ENCODE results near the gene ID3. TPM values are rescaled to one million over a fixed set of nuclear protein-coding genes. Genes with fewer than 3 reads are reported as not detected.

The ID3 gene
- polyA plus RNA-seq, 3 donors: 1.1 to 31.1 (median 2.5) TPM

DNA sequence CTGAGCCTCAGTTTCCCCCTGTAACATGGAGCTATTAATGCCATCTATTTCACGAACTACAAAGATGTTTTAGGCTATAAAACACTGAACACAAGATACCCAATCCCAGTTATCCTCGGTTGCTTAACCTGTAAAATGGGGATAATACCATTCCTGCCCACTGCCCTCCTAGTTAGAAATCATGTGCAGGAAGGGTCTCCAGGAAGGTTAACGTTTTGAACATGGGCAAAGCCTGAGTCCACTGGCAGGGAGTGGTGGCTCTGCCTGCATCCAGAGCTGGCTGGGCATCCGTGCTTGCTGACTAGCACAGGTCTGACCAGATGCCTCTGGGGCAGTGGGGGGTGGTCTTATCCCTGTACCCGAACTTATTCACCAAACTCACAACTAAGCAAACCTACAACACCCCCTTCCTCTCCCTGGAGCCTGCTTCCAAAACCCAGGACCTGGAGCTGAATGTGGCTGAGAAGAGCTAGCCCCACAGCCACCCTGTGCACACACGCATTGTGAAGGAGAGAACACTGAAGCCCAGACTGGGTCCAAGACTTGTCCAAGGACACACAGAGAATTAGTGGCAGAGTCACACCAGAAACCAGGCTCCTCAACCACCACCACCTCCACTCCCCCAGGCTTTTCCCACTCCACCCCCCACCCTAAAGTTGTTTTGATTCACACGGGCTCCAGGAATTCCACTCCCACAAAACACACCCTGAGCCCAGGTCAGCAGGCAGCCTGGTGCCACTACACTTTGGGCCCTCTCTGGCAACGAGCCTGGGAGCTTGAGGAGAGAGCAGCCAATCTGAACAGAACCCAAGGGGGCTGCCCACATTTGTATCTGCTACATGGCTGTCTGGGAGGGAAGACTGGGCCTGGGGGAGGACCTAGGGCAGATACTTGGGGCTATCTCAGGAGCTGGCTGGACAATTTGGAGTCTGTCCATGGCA is 29.9 kb downstream of the ID3 start:
- no peaks in the 10 kb centered on the region for H3K9me3 ChIP-seq (replicated peaks in 1 of 2; ENCODE audit: control insufficient read depth in 1 of 2, insufficient read depth in 1 of 2, low read length in 2 of 2)
- peaks cover 73% of the 10 kb centered on the region for H3K79me2 ChIP-seq (ENCODE audit: insufficient read depth, low read length)
- peak overlapping the region; percentile 39 to 93 (median 87) for H3K4me3 ChIP-seq (replicated peaks in 1 of 3; ENCODE audit: low read depth in 2 of 3, low read length in 3 of 3)
- peaks cover 94 to 99% of the 10 kb centered on the region in 2 donors for H3K4me1 ChIP-seq (ENCODE audit: control insufficient read depth in 1 of 2, insufficient read depth in 2 of 2, low read length in 2 of 2)
- H3K27me3 Mint-ChIP-seq (ENCODE audit: low read depth in 3 of 3): peaks cover 0 to 4% (median 0%) of the 10 kb centered on the region in 3 donors
- DNase-seq: no peak
- H3K4me2 ChIP-seq (replicated peaks; ENCODE audit: extremely low read depth, low read length, poor library complexity, severe bottlenecking): peak overlapping the region; percentile 100
- no peaks in the 10 kb centered on the region for H3K27me3 ChIP-seq (ENCODE audit: control insufficient read depth in 2 of 2, insufficient read depth in 2 of 2, low read length in 2 of 2)
- TF ChIP-seq, protein P1, sequence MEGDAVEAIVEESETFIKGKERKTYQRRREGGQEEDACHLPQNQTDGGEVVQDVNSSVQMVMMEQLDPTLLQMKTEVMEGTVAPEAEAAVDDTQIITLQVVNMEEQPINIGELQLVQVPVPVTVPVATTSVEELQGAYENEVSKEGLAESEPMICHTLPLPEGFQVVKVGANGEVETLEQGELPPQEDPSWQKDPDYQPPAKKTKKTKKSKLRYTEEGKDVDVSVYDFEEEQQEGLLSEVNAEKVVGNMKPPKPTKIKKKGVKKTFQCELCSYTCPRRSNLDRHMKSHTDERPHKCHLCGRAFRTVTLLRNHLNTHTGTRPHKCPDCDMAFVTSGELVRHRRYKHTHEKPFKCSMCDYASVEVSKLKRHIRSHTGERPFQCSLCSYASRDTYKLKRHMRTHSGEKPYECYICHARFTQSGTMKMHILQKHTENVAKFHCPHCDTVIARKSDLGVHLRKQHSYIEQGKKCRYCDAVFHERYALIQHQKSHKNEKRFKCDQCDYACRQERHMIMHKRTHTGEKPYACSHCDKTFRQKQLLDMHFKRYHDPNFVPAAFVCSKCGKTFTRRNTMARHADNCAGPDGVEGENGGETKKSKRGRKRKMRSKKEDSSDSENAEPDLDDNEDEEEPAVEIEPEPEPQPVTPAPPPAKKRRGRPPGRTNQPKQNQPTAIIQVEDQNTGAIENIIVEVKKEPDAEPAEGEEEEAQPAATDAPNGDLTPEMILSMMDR (IDR thresholded peaks at IDR 0.05): no peak
- peak overlapping the region; percentile 73 for H3K9ac ChIP-seq (ENCODE audit: insufficient read depth, low read length, poor library complexity, severe bottlenecking)
- H3K36me3 Mint-ChIP-seq: peaks cover 1 to 4% of the 10 kb centered on the region in 2 donors
- H3K4me1 Mint-ChIP-seq: peaks cover 90% of the 10 kb centered on the region
- H3K27ac ChIP-seq (ENCODE audit: low read depth in 1 of 2, low read length in 2 of 2): peak overlapping the region; percentile 74 to 99
- H4K20me1 ChIP-seq (ENCODE audit: insufficient read depth, low read length): no peaks in the 10 kb centered on the region
- H3K9me3 Mint-ChIP-seq: no peaks in the 10 kb centered on the region
- H3K4me3 Mint-ChIP-seq: peak overlapping the region; percentile 82 to 94
- WGBS (ENCODE audit: insufficient coverage): 83% methylated on average over 2 of the region's 8 CpGs
- intact Hi-C loops (cut with micrococcal nuclease): loop anchor here in 1 of 2 donors (5.0 kb wide), 1 partner anchor 187 kb away; the partner anchor contains the start of gene HNRNPR
- peak overlapping the region; percentile 94 to 99 (median 97) for H3K27ac Mint-ChIP-seq
- peak overlapping the region; percentile 75 for H2AFZ ChIP-seq (ENCODE audit: insufficient read depth, low read depth, low read length, poor library complexity, severe bottlenecking)
- no peaks in the 10 kb centered on the region for H3K36me3 ChIP-seq (replicated peaks in 1 of 2; ENCODE audit: control insufficient read depth in 1 of 2, insufficient read depth in 2 of 2, low read length in 2 of 2)

DNA sequence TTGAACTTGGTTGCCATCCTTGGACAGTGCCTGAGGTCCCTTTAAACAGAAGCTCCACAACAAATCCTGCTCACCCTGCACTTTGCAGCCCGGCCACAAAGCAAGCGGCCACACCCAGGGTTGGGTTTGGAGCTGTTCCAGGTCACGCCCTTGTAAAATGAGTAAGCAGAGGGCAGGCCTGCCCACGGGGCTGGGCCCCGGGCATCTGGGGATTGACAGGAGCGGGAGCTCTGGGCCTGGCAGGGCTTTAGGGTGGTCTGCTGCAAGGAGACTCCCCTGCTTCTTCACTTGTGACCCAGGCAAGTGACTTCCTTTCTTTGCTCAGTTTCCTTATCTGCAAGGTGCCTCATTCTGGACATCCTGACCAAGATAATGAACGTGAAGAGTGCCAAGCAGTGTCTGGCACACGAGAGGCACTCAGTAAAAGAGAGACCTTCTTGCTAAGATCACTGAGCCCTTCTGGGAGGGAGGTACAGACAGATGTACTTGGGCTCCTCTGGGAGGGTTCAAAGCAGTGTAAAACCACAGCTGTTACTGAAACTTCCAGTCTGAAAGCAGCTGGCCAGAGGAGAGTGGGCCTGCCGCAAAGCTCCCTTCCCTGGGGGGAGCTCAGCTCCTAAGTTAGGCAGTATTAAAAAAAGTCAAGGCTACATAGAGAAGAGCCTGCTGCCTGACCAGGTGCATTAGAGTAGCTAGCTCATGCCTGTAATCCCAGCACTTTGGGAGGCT is 30.9 kb downstream of the ID3 start:
- peaks cover 94 to 99% of the 10 kb centered on the region in 2 donors for H3K4me1 ChIP-seq (ENCODE audit: control insufficient read depth in 1 of 2, insufficient read depth in 2 of 2, low read length in 2 of 2)
- H3K4me2 ChIP-seq (replicated peaks; ENCODE audit: extremely low read depth, low read length, poor library complexity, severe bottlenecking): peak overlapping the region; percentile 100
- Mint-ChIP-seq H3K9me3 (no peaks in the 10 kb centered on the region), H3K27ac (peak overlapping the region; percentile 94 to 99 (median 97)), H3K4me1 (peaks cover 90% of the 10 kb centered on the region), H3K27me3 (ENCODE audit: low read depth in 3 of 3) (peaks cover 0 to under 1% (median 0%) of the 10 kb centered on the region in 3 donors), H3K36me3 (peaks cover 1 to 9% of the 10 kb centered on the region in 2 donors), H3K4me3 (peak overlapping the region; percentile 82 to 94)
- peak overlapping the region; percentile 71 for H2AFZ ChIP-seq (ENCODE audit: insufficient read depth, low read depth, low read length, poor library complexity, severe bottlenecking)
- intact Hi-C loops (cut with micrococcal nuclease): loop anchor here in 1 of 2 donors (5.0 kb wide), 1 partner anchor 186 kb away; the partner anchor contains the start of gene HNRNPR
- WGBS (ENCODE audit: insufficient coverage): 0% methylated on average over 6 of the region's 9 CpGs
- TF ChIP-seq, protein P1 (IDR thresholded peaks at IDR 0.05): no peak
- H3K27me3 ChIP-seq (ENCODE audit: control insufficient read depth in 2 of 2, insufficient read depth in 2 of 2, low read length in 2 of 2): no peaks in the 10 kb centered on the region
- H3K36me3 ChIP-seq (replicated peaks in 1 of 2; ENCODE audit: control insufficient read depth in 1 of 2, insufficient read depth in 2 of 2, low read length in 2 of 2): no peaks in the 10 kb centered on the region
- no peaks in the 10 kb centered on the region for H3K9me3 ChIP-seq (replicated peaks in 1 of 2; ENCODE audit: control insufficient read depth in 1 of 2, insufficient read depth in 1 of 2, low read length in 2 of 2)
- peak overlapping the region; percentile 39 to 93 (median 87) for H3K4me3 ChIP-seq (replicated peaks in 1 of 3; ENCODE audit: low read depth in 2 of 3, low read length in 3 of 3)
- peak overlapping the region; percentile 73 for H3K9ac ChIP-seq (ENCODE audit: insufficient read depth, low read length, poor library complexity, severe bottlenecking)
- DNase-seq: peak; percentile 86 to 91 (median 86)
- peak overlapping the region; percentile 74 to 99 for H3K27ac ChIP-seq (ENCODE audit: low read depth in 1 of 2, low read length in 2 of 2)
- H3K79me2 ChIP-seq (ENCODE audit: insufficient read depth, low read length): peaks cover 83% of the 10 kb centered on the region
- H4K20me1 ChIP-seq (ENCODE audit: insufficient read depth, low read length): no peaks in the 10 kb centered on the region

All from CD14-positive monocyte (primary cell).